ENCODE data around the gene ACSM5.

ACSM5 gene

GRCh38 chr16:20409398-20410120, at the start of gene ACSM5:
Gene ACSM5 (plus strand): TSS chr16:20409534. CDS start chr16:20411485, 1,951 bp downstream.
- no peak for DNase-seq (ENCODE audit: low read depth in 1 of 2, low spot score in 1 of 2)

- no peak for DNase-seq (ENCODE audit: low read depth in 1 of 2, low spot score in 1 of 2)
Observed at GRCh38 chr16:20359997-20360396, 49.3 kb upstream of the ACSM5 start.

GRCh38 chr16:20363191-20363590, 46.1 kb upstream of the ACSM5 start:
- DNase-seq (ENCODE audit: low read depth in 1 of 2, low spot score in 1 of 2), result no peak

GRCh38 chr16:20364051-20364450, 45.3 kb upstream of the ACSM5 start:
- no peak for DNase-seq (ENCODE audit: low read depth in 1 of 2, low spot score in 1 of 2)

GRCh38 chr16:20369452-20370054, 39.8 kb upstream of the ACSM5 start:
- no peak for DNase-seq (ENCODE audit: low read depth in 1 of 2, low spot score in 1 of 2)

- DNase-seq (ENCODE audit: low read depth in 1 of 2, low spot score in 1 of 2), result no peak
Observed at GRCh38 chr16:20372701-20373100, 36.6 kb upstream of the ACSM5 start.

GRCh38 chr16:20377181-20377580, 32.2 kb upstream of the ACSM5 start:
- DNase-seq (ENCODE audit: low read depth in 1 of 2, low spot score in 1 of 2), result no peak

GRCh38 chr16:20380782-20381181, 28.6 kb upstream of the ACSM5 start:
- no peak for DNase-seq (ENCODE audit: low read depth in 1 of 2, low spot score in 1 of 2)

GRCh38 chr16:20382202-20382948, 27.0 kb upstream of the ACSM5 start:
- DNase-seq (ENCODE audit: low read depth in 1 of 2, low spot score in 1 of 2), result no peak

GRCh38 chr16:20383106-20384029, 26.0 kb upstream of the ACSM5 start:
- DNase-seq (ENCODE audit: low read depth in 1 of 2, low spot score in 1 of 2), result peak; percentile 1 to 40

- peak; percentile 13 to 16 for DNase-seq (ENCODE audit: low read depth in 1 of 2, low spot score in 1 of 2)
Observed at GRCh38 chr16:20385844-20386832, 23.2 kb upstream of the ACSM5 start.

GRCh38 chr16:20387978-20388377, 21.4 kb upstream of the ACSM5 start:
- no peak for DNase-seq (ENCODE audit: low read depth in 1 of 2, low spot score in 1 of 2)

GRCh38 chr16:20388854-20389253, 20.5 kb upstream of the ACSM5 start:
- no peak for DNase-seq (ENCODE audit: low read depth in 1 of 2, low spot score in 1 of 2)

GRCh38 chr16:20391045-20391444, 18.3 kb upstream of the ACSM5 start:
- no peak for DNase-seq (ENCODE audit: low read depth in 1 of 2, low spot score in 1 of 2)

GRCh38 chr16:20393801-20394577, 15.3 kb upstream of the ACSM5 start:
- DNase-seq (ENCODE audit: low read depth in 1 of 2, low spot score in 1 of 2), result no peak

- DNase-seq (ENCODE audit: low read depth in 1 of 2, low spot score in 1 of 2), result no peak
Observed at GRCh38 chr16:20395946-20396345, 13.4 kb upstream of the ACSM5 start.

GRCh38 chr16:20396846-20397467, 12.4 kb upstream of the ACSM5 start:
- DNase-seq (ENCODE audit: low read depth in 1 of 2, low spot score in 1 of 2), result no peak

GRCh38 chr16:20397468-20398074, 11.8 kb upstream of the ACSM5 start:
- no peak for DNase-seq (ENCODE audit: low read depth in 1 of 2, low spot score in 1 of 2)

All from activated CD4-positive, alpha-beta T cell treated with anti-CD3 and anti-CD28 coated beads, Interleukin-2, amount 50 U/mL, for 24 hours (primary cell).